Suprapubic skin (tissue), 4 donors: Measurements from ENCODE around the gene POLR1A. TPM values are rescaled to one million over a fixed set of nuclear protein-coding genes. Genes with fewer than 3 reads are reported as not detected.

Experiments
- DNase-seq, 2 donors: peaks; one replicate each; pipeline ENCODE4 v3.0.0-alpha.2; 2019; ENCODE audit warnings: low spot score in 2 of 2
- H3K27ac ChIP-seq: fragments of 200-600 bp; sonication (generic); one replicate; pipeline ENCODE4 v1.5.1; 2019
- H3K27me3 ChIP-seq: fragments of 200-600 bp; sonication (generic); one replicate; pipeline ENCODE4 v1.5.1; 2019
- H3K36me3 ChIP-seq: fragments of 200-600 bp; sonication (generic); one replicate; pipeline ENCODE4 v1.5.1; 2019
- H3K4me1 ChIP-seq: fragments of 200-600 bp; sonication (generic); one replicate; pipeline ENCODE4 v1.5.1; 2019
- H3K4me3 ChIP-seq: fragments of 200-600 bp; sonication (generic); one replicate; pipeline ENCODE4 v1.5.1; 2019; ENCODE audit warnings: mild to moderate bottlenecking
- H3K9me3 ChIP-seq: fragments of 200-600 bp; sonication (generic); one replicate; pipeline ENCODE4 v1.5.1; 2019
- EP300 ChIP-seq: sonication (generic); formaldehyde crosslinking; IDR thresholded peaks from one replicate; pipeline ENCODE4 v1.6.1; 2017; ENCODE audit warnings: antibody characterized with exemption
- POLR2A ChIP-seq, 2 donors: fragments of 450-650 bp; IDR thresholded peaks; one replicate each; pipeline ENCODE4 v1.6.1; 2017; ENCODE audit warnings: antibody characterized with exemption in 2 of 2, mild to moderate bottlenecking in 2 of 2, moderate library complexity in 2 of 2
- POLR2AphosphoS5 ChIP-seq, 3 donors: sonication (generic); formaldehyde crosslinking; IDR thresholded peaks; one replicate each; pipeline ENCODE4 v1.6.1; 2017; ENCODE audit warnings: antibody characterized with exemption in 3 of 3
- WGBS: methylation state at CpG from one replicate; pipeline ENCODE4 v1.1.5; 2018; 5-methylcytosine and 5-hydroxymethylcytosine counted together
- total RNA-seq, 4 donors: library from RNA; depleted of rRNA; stranded (reverse); fragments of >200 nt; gene quantifications; one replicate each; pipeline ENCODE4 v1.1.0, GENCODE V29; 2016
- TF ChIP-seq, protein P1 (sequence below), 2 donors: fragments of 200-600 bp in 1 of 2; fragments of 450-650 bp in 1 of 2; sonication (generic) in 1 of 2; IDR thresholded peaks; one replicate each; pipeline ENCODE4 v1.5.1; 2016 to 2019; ENCODE audit warnings: antibody characterized with exemption in 2 of 2, mild to moderate bottlenecking in 1 of 2, moderate library complexity in 1 of 2

Gene POLR1A
- total RNA-seq, 4 donors from 2014 or later = 20.2 to 24.3 (median 21.2) TPM

DNA sequence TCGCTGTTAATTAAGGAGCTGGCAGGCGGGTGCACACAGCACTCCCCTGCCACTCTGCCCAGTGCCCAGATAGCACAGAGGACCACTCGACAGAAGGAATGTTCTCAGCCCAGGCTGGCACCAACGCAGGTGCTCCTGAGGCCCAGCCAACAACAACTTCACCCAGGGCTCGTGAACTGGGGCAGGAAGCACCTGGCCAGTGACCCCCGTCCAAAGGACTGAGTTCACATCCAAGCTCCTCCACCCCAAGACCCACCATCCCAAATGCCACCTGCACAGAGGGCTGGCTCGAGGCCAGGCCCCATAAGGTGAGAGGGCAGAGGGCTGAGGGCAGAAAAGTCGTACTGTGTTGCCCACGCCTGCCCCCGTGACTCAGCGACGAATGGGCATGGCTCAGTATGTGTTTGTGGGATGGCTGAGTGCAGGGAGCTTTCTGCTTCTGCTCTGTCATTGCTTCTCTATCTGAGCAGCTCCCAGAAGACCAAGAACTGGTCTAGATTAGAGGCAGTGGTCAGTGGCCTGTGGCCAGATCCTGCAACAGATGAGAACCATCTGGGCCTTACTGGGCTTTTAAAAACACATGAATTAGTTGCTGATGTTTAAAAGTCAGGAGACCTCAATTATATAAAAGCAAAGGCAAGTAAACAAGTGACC is 68.4 kb downstream of the POLR1A start:
- no peaks in the 10 kb centered on the region for H3K27me3 ChIP-seq
- H3K36me3 ChIP-seq = peaks cover 64% of the 10 kb centered on the region
- TF ChIP-seq POLR2AphosphoS5 (IDR thresholded peaks at IDR 0.05) (peak in 2 of 3 donors; percentile 37 to 39), POLR2A (IDR thresholded peaks at IDR 0.05) (no peak)
- DNase-seq = peak; percentile 80 to 85
- 33% methylated on average over 6 of the region's 12 CpGs for WGBS
- peaks cover 39% of the 10 kb centered on the region for H3K4me1 ChIP-seq
- H3K9me3 ChIP-seq = no peaks in the 10 kb centered on the region
- peak overlapping the region; percentile 88 for H3K27ac ChIP-seq
- no peak overlapping the region for H3K4me3 ChIP-seq

DNA sequence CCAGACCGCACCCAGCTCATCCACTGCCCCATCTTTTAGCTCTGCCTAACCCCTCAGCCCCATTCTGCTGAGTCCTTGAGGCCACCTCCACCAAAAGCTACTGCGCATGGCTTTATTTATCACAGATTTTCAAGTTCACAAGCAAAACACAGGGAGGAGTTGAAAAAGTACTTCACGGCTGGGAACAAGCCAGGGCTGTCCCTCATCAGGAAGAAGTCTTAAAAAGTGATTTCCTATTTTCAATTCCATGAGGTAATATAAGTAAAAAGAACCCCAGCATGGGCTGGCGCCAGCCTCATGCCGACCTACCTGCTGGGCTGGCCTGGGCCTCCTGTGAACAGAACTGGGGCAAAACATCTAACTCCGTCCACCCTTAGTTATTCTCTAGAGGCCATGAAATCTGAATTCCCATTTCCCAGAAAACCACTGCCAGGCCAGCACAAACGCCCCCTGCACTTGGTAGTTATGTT is 69.0 kb downstream of the POLR1A start:
- no peak for DNase-seq
- TF ChIP-seq POLR2AphosphoS5 (IDR thresholded peaks at IDR 0.05) (no peak), POLR2A (IDR thresholded peaks at IDR 0.05) (peak in 1 of 2 donors; percentile 42), EP300 (no peak)
- TF ChIP-seq, protein P1, sequence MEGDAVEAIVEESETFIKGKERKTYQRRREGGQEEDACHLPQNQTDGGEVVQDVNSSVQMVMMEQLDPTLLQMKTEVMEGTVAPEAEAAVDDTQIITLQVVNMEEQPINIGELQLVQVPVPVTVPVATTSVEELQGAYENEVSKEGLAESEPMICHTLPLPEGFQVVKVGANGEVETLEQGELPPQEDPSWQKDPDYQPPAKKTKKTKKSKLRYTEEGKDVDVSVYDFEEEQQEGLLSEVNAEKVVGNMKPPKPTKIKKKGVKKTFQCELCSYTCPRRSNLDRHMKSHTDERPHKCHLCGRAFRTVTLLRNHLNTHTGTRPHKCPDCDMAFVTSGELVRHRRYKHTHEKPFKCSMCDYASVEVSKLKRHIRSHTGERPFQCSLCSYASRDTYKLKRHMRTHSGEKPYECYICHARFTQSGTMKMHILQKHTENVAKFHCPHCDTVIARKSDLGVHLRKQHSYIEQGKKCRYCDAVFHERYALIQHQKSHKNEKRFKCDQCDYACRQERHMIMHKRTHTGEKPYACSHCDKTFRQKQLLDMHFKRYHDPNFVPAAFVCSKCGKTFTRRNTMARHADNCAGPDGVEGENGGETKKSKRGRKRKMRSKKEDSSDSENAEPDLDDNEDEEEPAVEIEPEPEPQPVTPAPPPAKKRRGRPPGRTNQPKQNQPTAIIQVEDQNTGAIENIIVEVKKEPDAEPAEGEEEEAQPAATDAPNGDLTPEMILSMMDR (IDR thresholded peaks at IDR 0.05) = no peak
- H3K36me3 ChIP-seq = peaks cover 64% of the 10 kb centered on the region
- no peaks in the 10 kb centered on the region for H3K27me3 ChIP-seq
- H3K27ac ChIP-seq = peak overlapping the region; percentile 88
- peaks cover 39% of the 10 kb centered on the region for H3K4me1 ChIP-seq
- H3K9me3 ChIP-seq = no peaks in the 10 kb centered on the region
- WGBS = 50% methylated on average over 7 of the region's 7 CpGs
- no peak overlapping the region for H3K4me3 ChIP-seq

DNA sequence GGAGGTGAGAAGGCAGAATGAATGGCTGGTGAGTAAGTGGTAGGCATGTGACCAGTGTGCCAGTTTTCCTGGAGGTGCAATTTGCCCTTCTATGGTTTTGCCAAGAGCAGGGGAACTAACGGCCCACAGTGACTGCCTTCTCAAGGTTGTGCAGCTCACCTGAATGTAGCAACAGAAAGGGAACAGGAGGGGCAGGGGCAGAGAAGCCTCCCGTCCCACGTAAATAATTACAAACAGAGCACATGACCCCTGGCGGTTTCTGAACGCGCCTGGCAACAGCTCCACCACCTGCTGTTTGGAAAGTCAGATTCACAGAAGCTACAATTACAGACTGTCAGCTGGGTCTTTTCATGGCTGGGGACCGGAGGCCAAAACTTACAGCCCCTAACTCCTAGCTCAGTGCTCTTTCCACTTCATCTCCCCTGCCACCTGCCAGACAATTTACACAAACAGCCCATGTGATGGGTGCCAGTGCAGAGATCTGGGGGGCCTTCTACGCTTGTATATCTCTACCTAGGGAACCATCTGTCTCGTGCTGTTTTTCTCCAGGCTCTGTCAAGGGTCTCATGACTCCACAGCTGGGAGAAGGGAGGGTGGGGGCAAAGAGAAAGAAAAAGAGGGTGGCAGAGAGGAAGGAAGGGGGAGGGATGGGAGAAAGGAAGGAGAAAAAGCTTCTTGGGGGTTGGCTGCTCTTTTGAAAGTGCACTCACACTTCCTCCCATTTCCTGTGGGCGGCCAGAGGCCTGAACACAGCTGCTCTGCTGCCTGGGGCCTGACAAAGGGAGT is 69.6 kb downstream of the POLR1A start:
- peak overlapping the region; percentile 88 for H3K27ac ChIP-seq
- DNase-seq = peak in 1 of 2 donors; percentile 88
- TF ChIP-seq POLR2AphosphoS5 (IDR thresholded peaks at IDR 0.05) (no peak), POLR2A (IDR thresholded peaks at IDR 0.05) (no peak), EP300 (no peak)
- TF ChIP-seq, protein P1 (IDR thresholded peaks at IDR 0.05) = peak in 1 of 2 donors; percentile 12
- no peaks in the 10 kb centered on the region for H3K27me3 ChIP-seq
- no peak overlapping the region for H3K4me3 ChIP-seq
- 44% methylated on average over 10 of the region's 10 CpGs for WGBS
- H3K4me1 ChIP-seq = peaks cover 39% of the 10 kb centered on the region
- H3K9me3 ChIP-seq = no peaks in the 10 kb centered on the region
- H3K36me3 ChIP-seq = peaks cover 64% of the 10 kb centered on the region

DNA sequence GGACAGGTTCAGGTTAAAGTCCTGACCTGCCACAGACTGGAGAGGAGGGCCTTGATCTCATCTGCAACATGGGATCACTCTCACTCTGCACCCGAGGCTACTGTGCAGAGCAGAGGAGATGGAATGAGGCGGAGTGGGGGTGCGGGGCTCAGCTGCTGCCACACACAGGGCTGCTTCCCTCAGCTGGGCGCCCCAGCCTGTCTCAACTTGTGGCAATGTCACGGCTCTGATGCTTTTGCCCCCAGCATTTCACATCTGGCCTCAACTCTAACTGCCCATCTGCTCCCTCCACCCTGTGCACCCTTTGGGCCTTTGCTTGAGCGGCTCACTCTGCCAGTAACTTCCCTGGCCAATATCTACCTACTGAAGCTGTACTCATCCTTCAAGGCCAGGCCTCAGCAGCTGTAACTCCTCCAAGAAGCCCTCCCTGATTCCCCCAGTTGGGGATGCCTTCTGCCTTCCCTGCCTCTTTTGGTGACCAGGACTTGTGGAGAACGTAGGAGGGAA is 70.3 kb downstream of the POLR1A start:
- no peaks in the 10 kb centered on the region for H3K27me3 ChIP-seq
- H3K4me1 ChIP-seq = peaks cover 39% of the 10 kb centered on the region
- H3K36me3 ChIP-seq = peaks cover 65% of the 10 kb centered on the region
- peak in 1 of 2 donors; percentile 63 for DNase-seq
- TF ChIP-seq POLR2A (IDR thresholded peaks at IDR 0.05) (no peak), EP300 (no peak)
- TF ChIP-seq, protein P1 (IDR thresholded peaks at IDR 0.05) = no peak
- WGBS = 69% methylated on average over 7 of the region's 7 CpGs
- peak overlapping the region; percentile 88 for H3K27ac ChIP-seq
- H3K4me3 ChIP-seq = no peak overlapping the region
- H3K9me3 ChIP-seq = no peaks in the 10 kb centered on the region

- 95% methylated on average over 20 of the region's 20 CpGs for WGBS
- H3K27me3 ChIP-seq = no peaks in the 10 kb centered on the region
- TF ChIP-seq POLR2A (IDR thresholded peaks at IDR 0.05) (no peak), POLR2AphosphoS5 (IDR thresholded peaks at IDR 0.05) (no peak), EP300 (no peak)
- TF ChIP-seq, protein P1 (IDR thresholded peaks at IDR 0.05) = no peak
- no peak overlapping the region for H3K4me3 ChIP-seq
- H3K36me3 ChIP-seq = peaks cover 65% of the 10 kb centered on the region
- H3K27ac ChIP-seq = no peak overlapping the region
- H3K4me1 ChIP-seq = peaks cover 38% of the 10 kb centered on the region
- H3K9me3 ChIP-seq = no peaks in the 10 kb centered on the region
- no peak for DNase-seq
Measured at GRCh38 chr2:86033751-86034692, 71.7 kb downstream of the POLR1A start.
